ENCODE measurements around the gene KIZ.

The KIZ gene

DNA sequence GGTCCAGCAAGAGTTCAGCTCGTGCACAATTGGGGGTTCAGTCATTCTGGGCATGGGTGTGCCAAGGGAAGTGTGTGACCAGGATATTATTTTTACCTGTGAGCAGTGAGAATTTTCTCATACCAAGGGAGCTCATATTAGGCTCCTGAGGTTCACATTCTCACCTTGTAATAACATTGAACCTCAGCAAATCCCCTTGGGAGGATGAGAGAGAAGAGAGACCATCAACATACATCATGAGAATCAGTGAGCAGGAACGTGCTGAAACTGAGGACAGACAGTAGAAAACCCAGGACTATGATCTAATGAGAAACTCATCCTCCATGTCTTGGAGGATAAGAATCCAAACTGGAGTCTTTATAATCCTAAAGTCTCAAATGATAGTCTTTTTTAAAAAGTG lies 143.9 kb downstream of the KIZ start:
- Histone ChIP-seq H3K23ac (ENCODE audit: low read length) (no peak overlapping the region), H3K27ac (ENCODE audit: low read depth, low read length) (no peak overlapping the region), H3K79me1 (ENCODE audit: low read length) (no peaks in the 10 kb centered on the region), H3K4me3 (ENCODE audit: low read depth, low read length) (no peak overlapping the region), H3K79me2 (ENCODE audit: control insufficient read depth, insufficient read depth, low read length, poor library complexity) (no peaks in the 10 kb centered on the region), H3K14ac (ENCODE audit: low read length) (no peak overlapping the region), H3K36me3 (ENCODE audit: control insufficient read depth in 1 of 2, insufficient read depth in 2 of 2, low read length in 2 of 2) (no peaks in the 10 kb centered on the region), H4K91ac (ENCODE audit: low read depth, low read length) (no peak overlapping the region), H2AFZ (ENCODE audit: insufficient read depth, low read length, poor library complexity) (no peak overlapping the region), H3K9me3 (ENCODE audit: insufficient read depth, low read depth, low read length) (peaks cover 8% of the 10 kb centered on the region), H3K27me3 (ENCODE audit: insufficient read depth, low read length) (no peaks in the 10 kb centered on the region), H4K12ac (ENCODE audit: low read depth, low read length) (no peak overlapping the region), H3K18ac (ENCODE audit: low read length) (no peak overlapping the region), H3K4me2 (ENCODE audit: low read length) (no peak overlapping the region), H3K9ac (ENCODE audit: low read length) (no peak overlapping the region), H2BK120ac (ENCODE audit: insufficient read depth, low read length, poor library complexity) (no peak overlapping the region), H2AK5ac (ENCODE audit: low read length) (no peak overlapping the region), H3K4ac (ENCODE audit: low read depth, low read length) (no peak overlapping the region), H3K4me1 (ENCODE audit: control insufficient read depth in 1 of 2, insufficient read depth in 2 of 2, low read length in 2 of 2) (peaks cover 0 to 2% of the 10 kb centered on the region in 2 experiments), H2BK12ac (ENCODE audit: low read length) (no peak overlapping the region), H4K8ac (ENCODE audit: low read depth, low read length) (no peak overlapping the region), H2BK5ac (ENCODE audit: low read depth, low read length, poor library complexity) (no peak overlapping the region)
- WGBS (ENCODE audit: extremely low coverage, insufficient coverage, insufficient read length), result no CpG with 5 or more reads among the region's 2 CpGs
- no peak for DNase-seq

- Histone ChIP-seq H3K23ac (ENCODE audit: low read length) (no peak overlapping the region), H3K4me1 (ENCODE audit: control insufficient read depth in 1 of 2, insufficient read depth in 2 of 2, low read length in 2 of 2) (peaks cover 0 to 2% of the 10 kb centered on the region in 2 experiments), H4K12ac (ENCODE audit: low read depth, low read length) (no peak overlapping the region), H3K27me3 (ENCODE audit: insufficient read depth, low read length) (no peaks in the 10 kb centered on the region), H3K4ac (ENCODE audit: low read depth, low read length) (no peak overlapping the region), H3K9me3 (ENCODE audit: insufficient read depth, low read depth, low read length) (peaks cover 8% of the 10 kb centered on the region), H2BK5ac (ENCODE audit: low read depth, low read length, poor library complexity) (no peak overlapping the region), H4K8ac (ENCODE audit: low read depth, low read length) (no peak overlapping the region), H2AFZ (ENCODE audit: insufficient read depth, low read length, poor library complexity) (no peak overlapping the region), H3K14ac (ENCODE audit: low read length) (no peak overlapping the region), H3K79me1 (ENCODE audit: low read length) (no peaks in the 10 kb centered on the region), H3K4me2 (ENCODE audit: low read length) (no peak overlapping the region), H3K4me3 (ENCODE audit: low read depth, low read length) (no peak overlapping the region), H3K18ac (ENCODE audit: low read length) (no peak overlapping the region), H3K9ac (ENCODE audit: low read length) (no peak overlapping the region), H3K36me3 (ENCODE audit: control insufficient read depth in 1 of 2, insufficient read depth in 2 of 2, low read length in 2 of 2) (no peaks in the 10 kb centered on the region), H2BK12ac (ENCODE audit: low read length) (no peak overlapping the region), H3K79me2 (ENCODE audit: control insufficient read depth, insufficient read depth, low read length, poor library complexity) (no peaks in the 10 kb centered on the region), H2BK120ac (ENCODE audit: insufficient read depth, low read length, poor library complexity) (no peak overlapping the region), H3K27ac (ENCODE audit: low read depth, low read length) (no peak overlapping the region), H4K91ac (ENCODE audit: low read depth, low read length) (no peak overlapping the region), H2AK5ac (ENCODE audit: low read length) (no peak overlapping the region)
- no CpG with 5 or more reads among the region's 8 CpGs for WGBS (ENCODE audit: extremely low coverage, insufficient coverage, insufficient read length)
- no peak for DNase-seq
Observed at GRCh38 chr20:21270806-21271205, 144.9 kb downstream of the KIZ start.

DNA sequence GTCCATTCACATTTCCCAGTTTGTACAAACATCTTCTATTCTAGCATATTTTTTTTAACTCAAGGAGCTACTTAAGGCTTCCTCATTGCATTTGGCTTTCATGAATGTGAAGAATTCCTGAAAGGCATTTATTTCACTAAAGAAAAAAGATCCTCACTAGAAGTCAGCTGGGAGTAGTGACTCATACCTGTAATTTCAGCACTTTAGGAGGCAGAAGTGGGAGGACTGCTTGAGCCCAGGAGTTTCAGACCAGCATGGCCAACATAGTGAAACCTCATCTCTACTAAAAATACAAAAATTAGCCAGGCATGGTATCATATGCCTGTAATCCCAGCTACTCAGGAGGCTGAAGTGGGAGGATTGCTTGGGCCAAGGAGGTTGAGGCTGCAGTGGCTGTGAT lies 146.4 kb downstream of the KIZ start:
- Histone ChIP-seq H3K18ac (ENCODE audit: low read length) (no peak overlapping the region), H2AFZ (ENCODE audit: insufficient read depth, low read length, poor library complexity) (no peak overlapping the region)

GRCh38 chr20:21272679-21273078 lies 146.8 kb downstream of the KIZ start:
- Histone ChIP-seq H3K79me1 (ENCODE audit: low read length) (no peaks in the 10 kb centered on the region), H2AK5ac (ENCODE audit: low read length) (no peak overlapping the region), H3K27ac (ENCODE audit: low read depth, low read length) (no peak overlapping the region), H4K12ac (ENCODE audit: low read depth, low read length) (no peak overlapping the region), H2AFZ (ENCODE audit: insufficient read depth, low read length, poor library complexity) (no peak overlapping the region), H3K27me3 (ENCODE audit: insufficient read depth, low read length) (no peaks in the 10 kb centered on the region), H3K4ac (ENCODE audit: low read depth, low read length) (no peak overlapping the region), H2BK12ac (ENCODE audit: low read length) (no peak overlapping the region), H3K9me3 (ENCODE audit: insufficient read depth, low read depth, low read length) (no peaks in the 10 kb centered on the region), H3K14ac (ENCODE audit: low read length) (no peak overlapping the region), H2BK120ac (ENCODE audit: insufficient read depth, low read length, poor library complexity) (no peak overlapping the region), H3K4me3 (ENCODE audit: low read depth, low read length) (no peak overlapping the region), H3K79me2 (ENCODE audit: control insufficient read depth, insufficient read depth, low read length, poor library complexity) (no peaks in the 10 kb centered on the region), H3K18ac (ENCODE audit: low read length) (no peak overlapping the region), H3K23ac (ENCODE audit: low read length) (no peak overlapping the region), H3K4me1 (ENCODE audit: control insufficient read depth in 1 of 2, insufficient read depth in 2 of 2, low read length in 2 of 2) (peaks cover 0 to 2% of the 10 kb centered on the region in 2 experiments), H3K9ac (ENCODE audit: low read length) (no peak overlapping the region), H4K8ac (ENCODE audit: low read depth, low read length) (no peak overlapping the region), H3K4me2 (ENCODE audit: low read length) (no peak overlapping the region), H3K36me3 (ENCODE audit: control insufficient read depth in 1 of 2, insufficient read depth in 2 of 2, low read length in 2 of 2) (no peaks in the 10 kb centered on the region), H2BK5ac (ENCODE audit: low read depth, low read length, poor library complexity) (no peak overlapping the region), H4K91ac (ENCODE audit: low read depth, low read length) (no peak overlapping the region)
- DNase-seq, result no peak
- no CpG with 5 or more reads among the region's 3 CpGs for WGBS (ENCODE audit: extremely low coverage, insufficient coverage, insufficient read length)

More for the DNA sequence above, 146.4 kb downstream of the KIZ start:
- Histone ChIP-seq H3K79me1 (ENCODE audit: low read length) (no peaks in the 10 kb centered on the region), H3K4me1 (ENCODE audit: control insufficient read depth in 1 of 2, insufficient read depth in 2 of 2, low read length in 2 of 2) (peaks cover 0 to 2% of the 10 kb centered on the region in 2 experiments), H3K27me3 (ENCODE audit: insufficient read depth, low read length) (no peaks in the 10 kb centered on the region), H3K4me3 (ENCODE audit: low read depth, low read length) (no peak overlapping the region), H2BK5ac (ENCODE audit: low read depth, low read length, poor library complexity) (no peak overlapping the region), H4K8ac (ENCODE audit: low read depth, low read length) (no peak overlapping the region), H2BK12ac (ENCODE audit: low read length) (no peak overlapping the region), H3K9me3 (ENCODE audit: insufficient read depth, low read depth, low read length) (no peaks in the 10 kb centered on the region), H3K79me2 (ENCODE audit: control insufficient read depth, insufficient read depth, low read length, poor library complexity) (no peaks in the 10 kb centered on the region), H3K9ac (ENCODE audit: low read length) (no peak overlapping the region), H3K23ac (ENCODE audit: low read length) (no peak overlapping the region), H3K4ac (ENCODE audit: low read depth, low read length) (no peak overlapping the region), H3K4me2 (ENCODE audit: low read length) (no peak overlapping the region), H4K91ac (ENCODE audit: low read depth, low read length) (no peak overlapping the region), H3K27ac (ENCODE audit: low read depth, low read length) (no peak overlapping the region), H4K12ac (ENCODE audit: low read depth, low read length) (no peak overlapping the region), H3K14ac (ENCODE audit: low read length) (no peak overlapping the region), H2AK5ac (ENCODE audit: low read length) (no peak overlapping the region), H3K36me3 (ENCODE audit: control insufficient read depth in 1 of 2, insufficient read depth in 2 of 2, low read length in 2 of 2) (no peaks in the 10 kb centered on the region), H2BK120ac (ENCODE audit: insufficient read depth, low read length, poor library complexity) (no peak overlapping the region)
- DNase-seq, result peak; percentile 51 to 84
